HG03457 (cell line): ENCODE measurements around the gene AOPEP.

Experiments used
- ATAC-seq: cut with Tn5 transposase; IDR thresholded peaks from one replicate; pipeline ENCODE4 v1.9.1; 2021; ENCODE audit warnings: moderate number of reproducible peaks; ENCODE audit not compliant: unreplicated experiment

The AOPEP gene

GRCh38 chr9:94980947-94981722 is 254.6 kb downstream of the AOPEP start:
- ATAC-seq: no peak

GRCh38 chr9:94981723-94982090 is 255.2 kb downstream of the AOPEP start:
- no peak for ATAC-seq

GRCh38 chr9:94982211-94982610 is 255.7 kb downstream of the AOPEP start:
- no peak for ATAC-seq

- no peak for ATAC-seq
Observed at GRCh38 chr9:94983552-94983951, 257.1 kb downstream of the AOPEP start.

- no peak for ATAC-seq
Observed at GRCh38 chr9:94984891-94985476, 258.5 kb downstream of the AOPEP start.

GRCh38 chr9:94985649-94986048 is 259.1 kb downstream of the AOPEP start:
- ATAC-seq: no peak

- no peak for ATAC-seq
Observed at GRCh38 chr9:94987731-94988130, 261.2 kb downstream of the AOPEP start.

GRCh38 chr9:94990897-94991561 is 264.5 kb downstream of the AOPEP start:
- ATAC-seq: no peak

- ATAC-seq: no peak
Observed at GRCh38 chr9:94991961-94992907, 265.7 kb downstream of the AOPEP start.

GRCh38 chr9:94993160-94993820 is 266.8 kb downstream of the AOPEP start:
- ATAC-seq: no peak

- ATAC-seq: no peak
Observed at GRCh38 chr9:94993821-94994165, 267.3 kb downstream of the AOPEP start.

- no peak for ATAC-seq
Observed at GRCh38 chr9:94995048-94995693, 268.7 kb downstream of the AOPEP start.

- ATAC-seq: no peak
Observed at GRCh38 chr9:94996641-94997040, 270.1 kb downstream of the AOPEP start.

- no peak for ATAC-seq
Observed at GRCh38 chr9:94997727-94998126, 271.2 kb downstream of the AOPEP start.

GRCh38 chr9:94999832-95000231 is 273.3 kb downstream of the AOPEP start:
- no peak for ATAC-seq

- no peak for ATAC-seq
Observed at GRCh38 chr9:95000821-95001220, 274.3 kb downstream of the AOPEP start.

- ATAC-seq: no peak
Observed at GRCh38 chr9:95001720-95002119, 275.2 kb downstream of the AOPEP start.

- no peak for ATAC-seq
Observed at GRCh38 chr9:95003689-95004410, 277.4 kb downstream of the AOPEP start.
